Omental fat pad (tissue), 4 donors: ENCODE measurements around the gene TANGO2. TPM values are rescaled to one million over a fixed set of nuclear protein-coding genes. Genes with fewer than 3 reads are reported as not detected.

Experiments
- ATAC-seq: fragments of 150-250 bp; one replicate; pipeline ENCODE4 v1.9.1; 2016; ENCODE audit warnings: mild to moderate bottlenecking, moderate library complexity; ENCODE audit not compliant: low FRiP score
- DNase-seq: peaks from one replicate; pipeline ENCODE4 v3.0.0-alpha.2; 2019; ENCODE audit warnings: low spot score
- total RNA-seq, 4 donors: library from RNA; depleted of rRNA; stranded (reverse); fragments of >200 nt; gene quantifications; one replicate each; pipeline ENCODE4 v1.1.0, GENCODE V29; 2016
- TF ChIP-seq, protein P1 (sequence below), 3 donors: fragments of 450-650 bp; IDR thresholded peaks; one replicate each; pipeline ENCODE4 v1.5.1; 2016 to 2017; ENCODE audit warnings: antibody characterized with exemption in 3 of 3, mild to moderate bottlenecking in 3 of 3, moderate library complexity in 2 of 3

The TANGO2 gene
- total RNA-seq, 4 donors from 2014 or later: 35.3 to 48.4 (median 37.9) TPM

DNA sequence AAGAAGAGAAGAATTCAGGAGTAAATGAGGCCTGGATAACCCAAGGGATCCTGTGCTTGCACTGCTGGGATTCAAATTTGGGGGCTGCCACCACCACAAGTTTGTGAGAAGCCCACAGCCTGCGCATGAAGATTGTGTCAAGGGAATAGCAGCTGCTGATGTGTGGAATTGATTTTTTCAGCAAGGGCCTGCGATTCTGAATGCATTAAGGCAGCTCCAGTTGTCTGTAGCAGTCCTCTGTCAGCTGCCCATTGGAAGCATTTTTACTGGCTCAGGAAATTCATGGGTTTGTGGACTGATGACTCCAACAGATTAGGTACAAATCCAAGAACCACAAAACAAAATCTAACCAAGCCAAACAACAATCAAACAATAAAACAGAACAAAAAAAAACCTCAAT, 18.3 kb upstream of the TANGO2 start:
- ATAC-seq: no peak
- TF ChIP-seq, protein P1, sequence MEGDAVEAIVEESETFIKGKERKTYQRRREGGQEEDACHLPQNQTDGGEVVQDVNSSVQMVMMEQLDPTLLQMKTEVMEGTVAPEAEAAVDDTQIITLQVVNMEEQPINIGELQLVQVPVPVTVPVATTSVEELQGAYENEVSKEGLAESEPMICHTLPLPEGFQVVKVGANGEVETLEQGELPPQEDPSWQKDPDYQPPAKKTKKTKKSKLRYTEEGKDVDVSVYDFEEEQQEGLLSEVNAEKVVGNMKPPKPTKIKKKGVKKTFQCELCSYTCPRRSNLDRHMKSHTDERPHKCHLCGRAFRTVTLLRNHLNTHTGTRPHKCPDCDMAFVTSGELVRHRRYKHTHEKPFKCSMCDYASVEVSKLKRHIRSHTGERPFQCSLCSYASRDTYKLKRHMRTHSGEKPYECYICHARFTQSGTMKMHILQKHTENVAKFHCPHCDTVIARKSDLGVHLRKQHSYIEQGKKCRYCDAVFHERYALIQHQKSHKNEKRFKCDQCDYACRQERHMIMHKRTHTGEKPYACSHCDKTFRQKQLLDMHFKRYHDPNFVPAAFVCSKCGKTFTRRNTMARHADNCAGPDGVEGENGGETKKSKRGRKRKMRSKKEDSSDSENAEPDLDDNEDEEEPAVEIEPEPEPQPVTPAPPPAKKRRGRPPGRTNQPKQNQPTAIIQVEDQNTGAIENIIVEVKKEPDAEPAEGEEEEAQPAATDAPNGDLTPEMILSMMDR (IDR thresholded peaks at IDR 0.05): no peak
- no peak for DNase-seq

DNA sequence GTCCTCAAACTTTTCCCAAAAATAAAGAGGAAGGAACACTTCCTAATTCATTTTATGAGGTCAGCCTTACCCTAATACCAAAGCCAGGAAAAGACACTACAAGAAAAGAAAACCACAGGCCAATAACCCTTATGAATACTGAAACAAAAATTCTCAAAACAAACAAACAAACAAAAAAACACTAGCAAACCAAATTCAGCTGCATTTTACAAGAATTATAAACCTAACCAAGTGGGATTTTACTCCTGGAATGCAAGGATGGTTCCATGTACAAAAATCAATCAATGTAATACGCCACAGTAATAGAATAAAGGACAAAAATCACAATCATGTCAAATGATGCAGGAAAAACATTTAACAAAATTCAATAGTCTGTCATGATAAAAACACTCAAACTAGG, 17.6 kb upstream of the TANGO2 start:
- TF ChIP-seq, protein P1 (IDR thresholded peaks at IDR 0.05): no peak
- no peak for DNase-seq
- no peak for ATAC-seq

DNA sequence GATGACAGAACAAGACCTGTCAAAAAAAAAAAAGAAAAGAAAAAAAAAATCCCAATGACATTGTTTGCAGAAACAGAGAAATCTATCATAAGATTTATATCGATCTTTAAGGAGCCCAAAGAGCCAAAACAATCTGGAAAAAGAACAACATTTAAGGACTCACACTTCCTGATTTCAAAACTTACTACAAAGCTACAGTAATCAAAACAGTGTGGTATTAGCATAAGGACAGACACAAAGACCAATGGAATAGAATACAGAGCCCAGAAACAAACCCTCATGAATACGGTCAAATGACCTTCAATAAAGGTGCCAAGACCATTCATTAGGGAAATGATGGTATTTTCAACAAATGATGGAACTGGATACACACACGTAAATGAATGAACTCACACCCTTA, 16.4 kb upstream of the TANGO2 start:
- DNase-seq (no peak), ATAC-seq (no peak)
- TF ChIP-seq, protein P1 (IDR thresholded peaks at IDR 0.05): no peak

DNA sequence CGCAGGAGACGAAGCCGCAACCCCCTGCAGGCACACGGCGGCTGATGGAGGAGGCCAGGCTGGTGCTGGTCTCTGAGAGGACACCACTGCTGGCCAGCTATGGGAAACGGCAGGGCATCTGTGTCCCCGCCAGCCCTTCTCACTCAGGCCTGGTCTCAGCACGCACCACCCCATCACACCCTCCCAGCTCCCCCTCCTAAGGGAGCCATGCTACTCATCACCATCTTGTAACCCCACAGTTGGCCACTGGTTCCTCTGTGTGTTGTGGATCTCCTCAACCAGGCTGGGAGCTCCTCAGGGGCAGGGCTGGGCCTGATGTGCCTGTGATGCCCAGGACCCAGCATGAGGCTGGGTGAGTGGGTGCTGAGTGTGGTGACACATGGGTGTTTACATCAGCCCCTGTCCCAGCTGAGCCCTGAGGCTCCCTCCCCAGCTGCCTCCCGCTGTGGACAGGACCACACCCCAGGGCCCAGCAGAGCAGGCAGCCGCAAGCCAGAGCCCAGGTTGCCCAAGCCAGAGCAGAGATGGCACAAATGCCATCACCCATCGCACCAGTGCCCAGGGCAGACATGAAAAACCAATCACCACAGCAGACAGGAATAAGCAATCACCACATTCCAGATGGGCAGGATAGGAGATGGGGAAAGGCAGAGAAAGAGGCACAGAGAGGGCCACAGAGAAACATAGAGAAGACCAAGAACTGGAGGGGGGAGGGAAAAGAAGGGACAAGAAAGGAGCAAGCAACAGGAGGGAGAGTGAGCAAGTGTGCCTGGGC, 12.5 kb upstream of the TANGO2 start:
- ATAC-seq (no peak), DNase-seq (no peak)
- TF ChIP-seq, protein P1 (IDR thresholded peaks at IDR 0.05): no peak

DNA sequence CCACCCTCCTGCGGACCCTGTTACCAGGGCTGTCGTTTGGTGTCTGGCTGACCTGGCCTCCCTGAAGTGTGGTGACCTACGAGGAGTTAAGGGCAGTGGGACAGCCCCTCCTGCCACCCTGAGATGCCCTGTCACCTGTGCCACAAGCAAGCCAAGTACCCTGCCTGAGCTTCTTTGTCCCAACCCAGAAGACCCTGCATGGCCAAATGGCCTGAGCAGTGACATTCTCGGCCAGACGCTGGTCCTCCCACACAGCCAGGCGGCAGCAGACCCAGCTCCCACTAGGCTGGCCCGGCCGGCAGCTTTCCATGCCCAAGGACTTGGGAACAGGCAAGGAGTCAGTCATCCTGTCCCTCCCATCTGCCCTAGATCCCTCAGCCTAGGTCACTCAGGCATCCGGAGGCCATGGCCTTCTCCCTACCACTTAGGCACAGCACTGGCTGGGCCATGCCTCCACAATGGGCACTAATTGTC, 11.9 kb upstream of the TANGO2 start:
- DNase-seq (no peak), ATAC-seq (no peak)
- TF ChIP-seq, protein P1 (IDR thresholded peaks at IDR 0.05): no peak

DNA sequence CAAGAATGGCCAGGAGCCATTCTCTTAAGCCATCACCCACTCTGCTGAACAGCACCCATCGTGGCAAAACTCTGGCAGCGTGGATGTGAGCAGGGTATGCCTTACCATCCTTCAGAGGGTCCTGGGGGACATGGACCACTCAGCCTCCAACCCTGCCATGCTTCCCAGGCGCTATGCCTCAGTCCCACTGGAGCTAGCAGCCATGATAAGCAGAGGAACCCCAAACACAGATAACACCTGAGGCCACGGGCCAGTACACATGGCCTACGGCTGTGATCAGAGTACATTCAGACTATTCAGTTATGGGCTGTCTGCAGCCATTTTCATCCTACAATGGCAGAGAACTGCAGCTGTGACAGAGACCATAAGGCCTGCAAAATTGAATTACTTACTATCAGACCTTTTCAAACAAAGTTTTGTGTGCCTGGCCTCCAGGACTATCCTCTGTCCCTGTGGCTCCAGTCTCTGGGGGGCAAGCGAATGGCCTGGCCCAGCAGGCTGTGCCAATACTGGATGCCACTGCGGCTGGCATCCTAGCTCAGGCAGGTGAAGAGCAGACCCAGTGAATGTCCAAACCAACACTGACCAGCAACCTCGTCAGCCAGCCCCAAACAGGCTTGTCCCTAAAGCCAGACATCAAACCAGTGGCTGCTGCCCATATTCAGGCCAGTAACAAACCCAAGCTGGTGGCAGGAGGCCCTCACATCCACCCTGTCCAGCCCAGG, 11.2 kb upstream of the TANGO2 start:
- TF ChIP-seq, protein P1 (IDR thresholded peaks at IDR 0.05): no peak
- ATAC-seq: no peak
- no peak for DNase-seq
